NCI-H2081 treated with DMSO at 0.1 percent for 48 hours (cell line): ENCODE results near the gene UTP15.
A peak's percentile ranks its signal among the peaks of the same experiment; 100 is the strongest.

Source experiments
- DNase-seq: peaks from one replicate; lab custom pipeline; 2025; lab: John Stamatoyannopoulos, UW

The UTP15 gene

DNA sequence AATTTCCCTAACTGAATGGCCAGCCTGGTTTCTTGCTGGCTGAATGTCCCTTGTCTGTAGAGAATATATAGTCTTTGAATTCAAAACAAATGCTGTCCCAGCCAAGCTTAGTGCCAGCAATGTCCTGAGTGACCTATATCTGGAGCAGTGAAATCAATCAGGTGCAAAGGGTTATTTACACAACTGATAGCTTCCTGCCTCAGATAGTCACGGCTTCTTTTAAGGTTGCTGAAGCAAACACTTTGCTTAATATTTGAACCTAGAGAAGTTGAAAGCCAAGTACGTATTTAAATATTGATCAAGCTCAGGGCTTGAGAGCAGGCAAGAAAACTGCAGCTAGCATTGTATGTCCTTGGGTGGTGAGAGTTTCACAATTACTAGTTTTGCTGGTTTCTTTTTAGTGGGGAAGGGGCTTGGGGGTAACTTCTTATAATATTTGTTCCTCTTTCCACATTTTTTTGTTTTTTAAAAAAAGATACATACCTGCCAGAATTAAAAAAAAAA, 58.4 kb downstream of the UTP15 start:
- no peak for DNase-seq

DNA sequence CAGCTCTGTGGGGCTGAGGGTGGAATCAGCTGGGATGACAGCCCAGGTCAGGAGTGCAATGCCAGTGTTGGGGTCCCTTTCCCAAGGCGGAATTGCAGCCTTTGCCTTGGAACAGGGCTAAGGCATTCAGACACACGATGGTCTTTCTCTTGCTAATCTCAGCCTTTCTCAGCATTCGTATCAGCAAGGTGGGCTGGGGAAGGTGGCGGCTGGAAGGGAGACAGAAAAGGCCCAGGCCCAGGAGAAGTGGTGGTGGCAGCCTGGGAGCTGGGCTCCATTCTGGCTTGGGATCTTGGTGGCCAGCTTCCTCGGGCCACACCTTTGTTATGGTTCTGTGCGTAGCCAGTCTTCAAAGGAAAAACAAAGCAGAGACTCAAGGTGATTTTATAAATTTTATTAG, 59.3 kb downstream of the UTP15 start:
- no peak for DNase-seq

DNA sequence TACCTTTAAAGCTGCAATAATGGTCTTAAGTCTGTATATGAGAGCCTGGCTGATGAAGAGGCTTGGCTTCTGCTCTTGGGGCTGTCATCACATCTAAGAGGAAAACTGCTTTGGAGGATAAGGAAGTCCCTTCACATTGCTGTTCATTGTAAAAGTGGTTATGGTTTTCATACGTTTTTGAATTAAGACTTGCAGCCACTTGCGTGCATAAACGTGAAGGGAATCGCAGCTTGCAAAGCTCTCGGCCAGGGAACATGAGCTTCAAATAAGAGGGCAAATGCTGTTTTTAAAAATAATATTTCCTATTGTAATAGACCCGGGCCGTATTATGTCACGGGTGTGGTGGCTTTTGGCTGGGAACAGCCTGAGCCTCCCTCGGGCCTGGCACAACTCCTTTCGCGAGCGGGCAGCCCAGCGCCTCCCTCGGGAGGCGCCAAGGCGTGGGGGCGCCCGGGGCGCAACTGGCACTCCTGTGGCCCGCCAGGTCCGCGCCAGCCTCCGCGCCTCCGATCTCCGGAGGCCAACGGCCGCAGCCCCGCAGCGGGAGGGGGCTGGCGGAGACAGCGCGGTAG, 59.9 kb downstream of the UTP15 start:
- no peak for DNase-seq

DNA sequence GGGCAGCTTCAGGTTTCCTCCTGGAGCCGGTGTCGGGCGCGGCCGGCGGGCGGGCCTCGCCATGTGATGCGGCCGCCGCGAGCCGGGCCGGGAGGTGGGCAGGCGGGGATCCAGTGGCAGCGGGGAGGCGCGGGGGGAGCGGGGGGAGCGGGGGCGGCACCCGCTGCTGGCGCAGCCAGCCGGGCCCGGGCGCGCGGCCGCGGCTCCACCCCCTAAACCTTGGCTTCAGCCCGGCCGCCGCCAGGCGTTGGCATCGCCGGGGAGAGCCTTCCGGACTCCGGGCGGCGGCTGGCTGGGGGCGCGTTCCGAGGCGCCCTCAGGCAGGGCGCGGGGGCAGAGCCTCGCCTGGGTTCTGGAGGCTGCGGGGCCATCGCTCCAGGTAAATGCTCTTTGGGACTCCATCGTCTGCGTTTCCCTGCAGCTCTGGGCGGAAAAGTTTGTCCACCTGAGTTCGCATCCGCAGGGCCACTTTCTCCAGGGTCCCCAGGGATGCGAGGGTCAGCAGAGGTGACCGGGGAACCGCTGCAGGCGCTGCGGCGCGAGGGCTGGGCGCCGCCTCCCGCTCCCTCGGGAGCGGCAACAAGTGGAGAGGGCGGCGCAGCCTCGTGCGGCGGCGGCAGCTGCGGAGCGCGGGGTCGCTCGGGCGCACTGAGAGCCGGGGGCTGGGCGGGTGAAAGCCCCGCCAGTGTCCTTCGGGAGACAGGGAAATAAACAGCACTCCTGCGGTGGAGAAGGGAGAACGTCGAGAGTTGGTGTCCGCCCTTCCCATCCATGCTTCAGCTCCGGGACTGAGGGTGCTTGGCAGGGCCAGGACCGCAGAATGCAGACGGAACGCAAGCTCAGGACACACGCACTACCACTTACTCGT, 60.6 kb downstream of the UTP15 start, which contains the start of gene ARHGEF28:
ARHGEF28 (plus strand) TSS at position 253 of the 868 bp plus-strand sequence. CDS start 58,656 bp downstream, outside the sequence.
- peak; percentile 22 for DNase-seq

DNA sequence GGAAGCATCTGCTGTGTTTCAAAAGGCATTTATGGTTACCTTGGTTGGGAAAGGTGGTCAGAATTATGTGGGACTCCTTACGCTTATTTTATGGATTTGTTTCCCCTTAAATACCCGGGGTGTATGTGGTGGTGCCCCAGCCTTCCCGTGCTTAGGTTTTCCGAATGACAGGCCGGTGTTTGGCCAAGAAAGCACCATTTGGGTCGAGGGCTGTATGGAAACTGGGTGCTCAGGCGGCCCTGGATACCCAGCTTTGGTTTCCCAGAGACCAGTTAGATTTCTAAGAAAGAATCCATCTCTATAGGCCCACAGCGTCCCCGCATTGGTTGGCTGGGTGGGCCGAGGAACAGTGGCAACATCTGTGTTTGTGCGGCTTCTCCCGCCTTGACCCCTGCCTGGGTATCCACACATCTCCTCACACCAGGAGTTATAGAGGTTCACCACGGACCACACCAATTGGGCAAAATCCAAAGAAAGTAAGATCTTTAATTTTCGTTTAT, 61.3 kb downstream of the UTP15 start:
- no peak for DNase-seq

DNA sequence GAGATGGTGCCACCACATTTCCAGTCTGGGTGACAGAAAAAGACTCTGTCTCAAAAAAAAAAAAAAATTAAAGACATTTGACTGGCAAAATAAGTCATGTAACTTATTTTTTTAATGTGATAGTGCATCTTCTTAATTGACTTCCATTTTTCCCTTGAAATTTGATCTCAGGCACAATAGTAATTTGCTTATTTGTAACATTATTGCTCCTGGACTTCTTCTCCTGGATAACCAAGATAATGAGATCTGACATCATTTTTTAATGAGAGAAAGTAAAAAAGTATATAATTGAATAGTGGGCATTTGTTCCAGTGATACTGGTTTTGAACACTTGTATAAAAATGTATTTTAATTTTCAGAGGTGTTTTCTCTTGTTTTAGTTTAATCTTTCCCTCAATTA, 63.9 kb downstream of the UTP15 start:
- DNase-seq = no peak

DNA sequence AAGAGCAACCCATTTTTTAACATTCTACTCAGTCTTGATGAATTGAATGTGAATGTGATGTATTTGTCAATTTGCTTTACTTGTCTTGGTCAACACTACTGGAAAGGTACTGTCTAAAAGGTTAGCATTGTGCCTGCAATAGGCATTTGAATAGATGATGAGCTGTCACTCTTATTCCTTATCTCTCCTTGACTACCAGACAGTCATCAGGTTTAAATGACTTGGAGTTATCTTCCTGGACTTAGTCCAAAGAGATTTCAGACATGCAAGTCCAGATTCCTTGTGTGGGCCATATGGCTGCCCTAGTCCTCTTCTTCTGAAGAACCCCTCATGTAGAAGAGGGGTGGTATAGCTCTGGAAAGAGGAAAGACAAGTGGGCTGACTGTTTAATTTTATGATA, 65.2 kb downstream of the UTP15 start:
- no peak for DNase-seq

DNA sequence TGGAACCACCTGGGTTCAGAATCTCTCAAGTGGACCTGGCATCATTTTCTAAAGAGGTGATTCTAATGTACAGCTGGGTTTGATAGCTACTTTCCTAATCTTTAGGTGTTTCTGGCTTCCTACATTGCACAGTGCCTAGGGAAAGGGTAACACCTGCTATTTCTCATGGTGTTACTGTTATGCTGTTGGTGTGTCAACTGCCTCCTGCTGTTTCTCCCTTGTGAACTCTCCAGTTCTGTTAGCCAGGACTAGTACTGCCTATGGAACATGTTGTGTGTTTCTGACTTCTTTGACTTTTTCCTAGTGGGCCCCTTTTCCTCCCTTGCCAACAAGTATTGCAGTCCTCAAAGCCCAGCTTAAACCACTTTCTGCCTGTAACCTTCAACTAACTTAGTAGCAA, 66.0 kb downstream of the UTP15 start:
- DNase-seq = no peak
